SJCRH30 (cell line): ENCODE measurements around the gene RND3. TPM values are rescaled to one million over a fixed set of nuclear protein-coding genes. Genes with fewer than 3 reads are reported as not detected.

Source experiments
- DNase-seq, 2 experiments: peaks; one replicate each; pipeline ENCODE4 v3.0.0-alpha.2; 2015 to 2020
- H3K27ac ChIP-seq: fragments of 250-450 bp; sonication (Bioruptor Pico); 2 replicates; pipeline ENCODE4 v1.5.1; 2020; ENCODE audit warnings: mild to moderate bottlenecking, moderate library complexity
- H3K27me3 ChIP-seq: fragments of 250-450 bp; sonication (Bioruptor Pico); 2 replicates; pipeline ENCODE4 v1.5.1; 2020; ENCODE audit warnings: mild to moderate bottlenecking, moderate library complexity
- H3K36me3 ChIP-seq: fragments of 250-450 bp; sonication (Bioruptor Pico); 2 replicates; pipeline ENCODE4 v1.5.1; 2020; ENCODE audit warnings: mild to moderate bottlenecking, moderate library complexity
- H3K4me1 ChIP-seq: fragments of 250-450 bp; sonication (Bioruptor Pico); 2 replicates; pipeline ENCODE4 v1.5.1; 2020; ENCODE audit warnings: mild to moderate bottlenecking, moderate library complexity
- H3K4me3 ChIP-seq: fragments of 250-450 bp; sonication (Bioruptor Pico); 2 replicates; pipeline ENCODE4 v1.5.1; 2020; ENCODE audit warnings: mild to moderate bottlenecking, moderate library complexity
- H3K9me3 ChIP-seq: fragments of 250-450 bp; sonication (Bioruptor Pico); replicated peaks from 2 replicates; pipeline ENCODE4 v1.5.1; 2020; ENCODE audit warnings: mild to moderate bottlenecking, moderate library complexity
- total RNA-seq: library from RNA; depleted of rRNA; stranded (reverse); fragments of >200 nt; shearing (Covaris generic); gene quantifications from 2 replicates; pipeline ENCODE4 v1.2.3, GENCODE V29; 2014; rRNA removed

Gene RND3, protein sequence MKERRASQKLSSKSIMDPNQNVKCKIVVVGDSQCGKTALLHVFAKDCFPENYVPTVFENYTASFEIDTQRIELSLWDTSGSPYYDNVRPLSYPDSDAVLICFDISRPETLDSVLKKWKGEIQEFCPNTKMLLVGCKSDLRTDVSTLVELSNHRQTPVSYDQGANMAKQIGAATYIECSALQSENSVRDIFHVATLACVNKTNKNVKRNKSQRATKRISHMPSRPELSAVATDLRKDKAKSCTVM
- 31.7 and 43.4 TPM in 2 replicates for total RNA-seq

DNA sequence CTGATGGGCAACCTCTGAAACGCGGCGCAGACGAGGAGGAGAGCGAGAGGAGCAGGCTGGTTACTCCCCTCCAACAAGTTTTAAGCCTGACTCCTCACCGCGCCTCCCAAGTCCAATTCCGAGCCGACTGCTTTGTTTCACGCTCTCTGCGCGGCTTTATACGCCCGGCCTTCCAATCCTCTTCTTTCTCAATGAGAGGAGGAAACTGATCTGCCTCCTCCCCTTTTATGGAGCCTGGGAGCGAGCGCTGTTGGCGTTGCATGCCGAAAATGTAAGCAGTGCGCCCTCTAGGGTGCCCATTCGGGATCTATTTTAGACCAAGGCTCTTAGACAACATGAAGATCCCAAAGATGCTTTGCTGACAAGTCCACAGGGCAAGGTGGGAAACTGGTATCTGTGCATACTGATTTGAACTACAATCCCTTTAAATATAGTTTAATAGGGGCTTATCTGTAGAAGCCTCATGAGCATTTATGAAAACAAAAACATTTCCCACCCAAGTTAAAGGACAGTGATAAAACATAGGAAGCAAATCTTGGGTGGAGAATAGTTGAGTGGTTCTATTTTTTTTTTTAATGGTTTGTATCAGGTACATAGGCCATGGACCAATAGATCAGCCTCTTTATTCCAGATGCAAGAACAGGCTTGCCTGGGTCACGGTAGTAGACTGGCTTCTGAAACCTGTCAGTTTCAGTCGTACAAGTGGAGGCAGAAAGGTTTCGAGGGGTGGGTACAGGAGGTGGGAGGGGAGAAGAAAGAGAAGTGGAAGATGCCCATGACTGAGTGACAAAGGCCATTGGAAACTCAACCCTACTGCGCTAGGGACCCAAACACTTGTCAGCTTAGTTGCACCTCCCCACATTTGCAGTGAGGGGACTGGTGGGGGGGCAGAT lies at the start of gene RND3:
Gene RND3, minus strand, starts transcription at position 131 of the 893 bp plus-strand sequence. CDS start 250 bp downstream, outside the sequence.
- Histone ChIP-seq H3K27ac (peak within 1 kb of the TSS; percentile 78), H3K4me3 (peak within 1 kb of the TSS; percentile 73), H3K4me1 (0 out of 2 replicates have a peak, but pooled peaks cover 8% of the 10 kb centered on the region), H3K36me3 (peaks cover 11% of the 10 kb centered on the region; the same call in 1 of the 2 replicates), H3K27me3 (no peaks in the 10 kb centered on the region), H3K9me3 (no peaks in the 10 kb centered on the region)
- peak; percentile 96 to 98 for DNase-seq

DNA sequence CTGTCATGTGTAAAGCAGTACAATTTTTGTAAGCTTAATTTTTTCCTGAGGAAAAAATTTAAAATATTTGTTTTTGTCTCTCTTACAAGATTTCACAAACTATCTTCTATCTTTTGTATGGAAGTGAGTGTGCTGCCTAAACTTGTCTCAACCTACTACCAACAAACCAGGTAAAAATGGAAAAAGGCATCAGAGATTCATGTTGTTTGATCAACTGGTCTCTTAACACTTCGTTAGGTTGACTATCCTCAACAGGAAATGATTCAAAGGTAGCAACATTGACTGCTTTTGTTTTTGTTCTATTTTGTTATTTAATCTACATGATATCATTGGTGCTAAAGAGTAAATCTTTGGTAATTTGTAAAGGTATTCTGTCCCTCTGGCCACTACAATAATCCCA lies 47.7 kb upstream of the RND3 start:
- Histone ChIP-seq H3K27ac (no peak overlapping the region), H3K27me3 (no peaks in the 10 kb centered on the region), H3K4me3 (no peak overlapping the region), H3K4me1 (no peaks in the 10 kb centered on the region), H3K9me3 (no peaks in the 10 kb centered on the region; the same call in 1 of the 2 replicates), H3K36me3 (no peaks in the 10 kb centered on the region)
- DNase-seq = no peak

DNA sequence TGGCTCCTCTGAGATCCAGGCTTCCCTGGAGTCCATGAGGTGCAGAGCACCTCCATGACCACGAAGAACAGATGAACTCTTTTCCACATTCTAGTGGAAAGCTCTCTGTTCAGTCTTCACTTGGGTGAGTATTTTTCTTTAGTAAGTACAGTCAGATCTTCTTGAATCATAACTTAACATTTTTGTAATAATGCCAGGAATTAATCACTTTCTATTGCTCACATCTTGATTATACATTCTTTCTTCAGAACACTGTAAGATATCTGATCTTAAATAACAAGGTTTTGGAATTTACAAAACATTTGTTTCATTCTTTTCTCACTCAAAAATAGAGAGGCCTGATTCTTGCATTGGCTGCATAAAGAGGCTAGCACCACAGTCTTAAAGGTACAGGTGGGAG lies 45.4 kb upstream of the RND3 start:
- no peak for DNase-seq
- Histone ChIP-seq H3K4me1 (peaks cover 9% of the 10 kb centered on the region; the same call in 1 of the 2 replicates), H3K27ac (no peak overlapping the region), H3K27me3 (no peaks in the 10 kb centered on the region), H3K4me3 (no peak overlapping the region), H3K9me3 (no peaks in the 10 kb centered on the region; the same call in 1 of the 2 replicates), H3K36me3 (no peaks in the 10 kb centered on the region)

DNA sequence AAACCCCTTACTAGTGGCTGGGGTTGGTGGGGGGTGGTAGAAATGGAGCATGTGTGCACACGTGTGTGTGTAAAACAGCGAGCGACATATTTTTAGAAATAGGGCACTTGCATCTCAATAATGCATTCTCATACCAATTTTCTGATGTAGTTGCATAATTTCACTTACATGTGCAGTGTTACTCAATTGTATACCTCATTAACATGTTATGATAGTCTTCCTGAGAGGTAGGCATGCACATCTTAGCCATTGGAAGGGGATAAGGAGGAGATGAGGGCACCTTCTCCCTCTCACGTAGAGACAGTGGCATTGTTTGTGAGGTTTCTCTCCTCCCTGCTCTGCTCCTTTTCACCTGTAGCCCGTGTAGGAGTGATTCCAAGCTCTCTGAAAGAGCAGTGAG lies 44.6 kb upstream of the RND3 start:
- DNase-seq = no peak
- H3K27ac ChIP-seq = no peak overlapping the region
- H3K4me1 ChIP-seq = peaks cover 9% of the 10 kb centered on the region; the same call in 1 of the 2 replicates
- no peaks in the 10 kb centered on the region for H3K27me3 ChIP-seq
- H3K4me3 ChIP-seq = no peak overlapping the region
- H3K9me3 ChIP-seq = no peaks in the 10 kb centered on the region; the same call in 1 of the 2 replicates
- H3K36me3 ChIP-seq = no peaks in the 10 kb centered on the region

DNA sequence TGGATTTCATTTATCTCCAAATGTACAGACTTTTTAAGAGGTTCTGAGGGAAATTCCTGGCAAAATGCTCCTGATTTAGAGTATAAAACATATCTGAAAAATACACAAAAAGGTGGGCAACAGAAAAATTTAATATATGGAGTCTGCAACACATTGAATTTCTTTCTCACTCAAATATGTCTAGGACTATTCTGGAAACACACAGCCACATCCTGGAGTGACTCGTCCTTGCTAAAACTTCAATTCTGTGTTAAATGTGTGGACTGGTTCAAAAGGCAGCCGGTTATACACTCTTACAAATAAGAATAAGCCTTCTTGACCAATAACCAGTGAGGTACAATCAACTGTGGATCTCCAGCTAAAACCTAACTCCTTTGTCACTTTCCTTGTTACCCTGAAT lies 44.1 kb upstream of the RND3 start:
- Histone ChIP-seq H3K9me3 (no peaks in the 10 kb centered on the region), H3K27me3 (no peaks in the 10 kb centered on the region), H3K27ac (no peak overlapping the region), H3K4me1 (peaks cover 9% of the 10 kb centered on the region; the same call in 1 of the 2 replicates), H3K4me3 (no peak overlapping the region), H3K36me3 (no peaks in the 10 kb centered on the region)
- no peak for DNase-seq

DNA sequence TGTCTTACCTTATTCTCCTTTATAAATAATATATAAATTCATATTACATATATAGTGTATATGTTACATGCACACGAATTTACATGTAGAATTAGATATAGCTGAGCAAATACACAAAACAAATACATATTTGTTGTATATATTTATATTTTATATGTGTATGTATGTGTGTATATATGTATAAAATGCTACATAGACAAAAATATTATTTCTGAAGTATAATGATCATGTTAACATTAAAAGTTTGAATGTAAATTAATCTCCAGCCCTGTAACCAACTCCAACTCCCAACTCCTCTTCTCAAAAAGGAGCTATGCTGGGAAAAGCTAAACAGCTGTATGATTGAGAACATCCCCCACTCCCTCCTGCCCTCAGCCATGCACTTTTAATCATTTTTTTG lies 42.7 kb upstream of the RND3 start:
- Histone ChIP-seq H3K4me3 (no peak overlapping the region), H3K27ac (no peak overlapping the region), H3K36me3 (no peaks in the 10 kb centered on the region), H3K9me3 (no peaks in the 10 kb centered on the region), H3K27me3 (no peaks in the 10 kb centered on the region), H3K4me1 (peaks cover 9% of the 10 kb centered on the region; the same call in 1 of the 2 replicates)
- no peak for DNase-seq

DNA sequence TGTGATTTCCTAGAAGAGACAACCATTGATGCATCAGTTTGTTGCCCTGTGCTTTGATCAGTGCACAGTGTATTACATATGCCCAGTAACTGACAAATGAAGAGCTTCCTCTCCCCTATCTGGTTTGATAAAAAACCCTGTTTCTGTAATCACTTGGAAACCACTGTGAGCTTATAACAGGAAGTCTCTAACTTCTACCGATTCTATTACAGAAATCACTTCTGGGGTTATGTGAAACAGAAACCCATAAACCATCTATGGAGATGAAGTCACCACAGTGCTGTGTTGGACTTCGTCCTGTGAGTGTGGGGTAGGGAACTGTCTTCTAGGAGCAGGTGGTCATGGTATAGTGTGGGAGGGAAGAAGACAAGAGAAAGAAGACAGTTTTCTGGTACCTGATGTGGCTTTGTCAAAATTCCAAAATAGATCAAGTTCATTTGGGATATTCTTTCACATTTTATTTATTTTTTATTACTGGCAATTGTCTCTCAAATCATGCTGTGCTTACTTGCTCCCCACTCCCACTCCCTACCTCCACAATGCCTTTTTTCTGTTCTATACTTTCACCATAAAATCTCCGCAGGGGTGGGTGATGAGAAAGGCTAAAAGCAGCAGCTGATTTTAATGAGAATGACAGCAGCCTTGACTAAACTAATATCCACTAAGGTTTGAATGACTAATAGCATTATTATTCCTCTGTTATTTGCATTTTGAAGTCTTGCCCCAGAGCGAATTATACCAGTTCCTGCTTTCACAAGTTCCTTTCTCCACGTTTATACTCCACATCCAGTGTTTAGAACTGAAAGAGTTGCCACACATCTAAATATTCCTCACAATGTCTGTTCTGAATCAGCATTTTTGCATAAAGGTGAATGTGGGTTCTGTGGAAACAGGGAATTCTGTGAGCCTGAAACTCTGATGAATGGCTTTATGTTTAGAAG lies 41.7 kb upstream of the RND3 start:
- H3K9me3 ChIP-seq = no peaks in the 10 kb centered on the region
- peaks cover 9% of the 10 kb centered on the region; the same call in 1 of the 2 replicates for H3K4me1 ChIP-seq
- peak overlapping the region; percentile 7; the same call in 1 of the 2 replicates for H3K4me3 ChIP-seq
- H3K27ac ChIP-seq = no peak overlapping the region
- no peaks in the 10 kb centered on the region for H3K36me3 ChIP-seq
- H3K27me3 ChIP-seq = no peaks in the 10 kb centered on the region
- peak in 1 of 2 experiments; percentile 13 for DNase-seq

DNA sequence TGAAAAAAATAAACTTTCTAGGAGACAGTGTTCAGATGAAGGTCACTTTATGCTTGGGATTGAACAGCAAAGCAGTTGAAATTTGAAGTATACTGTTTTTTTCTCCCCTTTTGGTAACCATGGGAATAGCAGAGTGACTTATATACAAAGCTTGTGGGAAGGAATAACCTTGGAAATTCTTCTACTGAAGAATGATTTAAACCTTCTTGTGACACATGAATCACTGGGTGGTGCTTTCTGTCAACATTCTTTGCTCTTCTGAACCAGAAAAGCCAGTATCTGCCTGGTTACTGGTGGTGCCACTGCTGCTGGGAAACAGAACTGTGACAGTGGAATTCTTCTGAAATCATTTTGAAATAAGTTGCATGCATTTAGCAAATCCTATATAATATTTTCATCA lies 39.4 kb upstream of the RND3 start:
- no peak overlapping the region for H3K27ac ChIP-seq

DNA sequence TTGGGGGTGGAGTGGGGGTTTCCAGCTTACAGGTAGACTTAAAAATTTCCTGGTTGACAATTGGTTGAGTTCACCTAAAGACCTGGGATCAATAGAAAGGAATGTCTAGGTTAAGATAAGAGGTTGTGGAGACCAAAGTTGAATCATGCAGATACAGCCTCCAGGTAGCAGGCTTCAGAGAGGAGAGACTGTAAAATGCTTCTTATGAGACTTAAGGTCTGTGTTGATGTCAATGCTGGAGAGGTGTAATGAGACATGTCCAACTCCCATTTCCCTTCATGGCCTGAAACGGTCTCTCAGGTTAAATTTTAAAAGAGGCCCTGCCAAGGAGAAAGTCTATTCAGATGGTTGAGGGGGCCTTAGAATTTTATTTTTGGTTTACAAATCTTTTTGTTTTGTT lies 38.5 kb upstream of the RND3 start:
- Histone ChIP-seq H3K27me3 (no peaks in the 10 kb centered on the region), H3K4me1 (peaks cover 9% of the 10 kb centered on the region; the same call in 1 of the 2 replicates), H3K4me3 (no peak overlapping the region), H3K27ac (no peak overlapping the region), H3K9me3 (no peaks in the 10 kb centered on the region), H3K36me3 (no peaks in the 10 kb centered on the region)
- no peak for DNase-seq

More for the DNA sequence above, 39.4 kb upstream of the RND3 start:
- DNase-seq = no peak
- Histone ChIP-seq H3K9me3 (no peaks in the 10 kb centered on the region), H3K36me3 (no peaks in the 10 kb centered on the region), H3K27me3 (no peaks in the 10 kb centered on the region), H3K4me3 (no peak overlapping the region), H3K4me1 (peaks cover 9% of the 10 kb centered on the region; the same call in 1 of the 2 replicates)

DNA sequence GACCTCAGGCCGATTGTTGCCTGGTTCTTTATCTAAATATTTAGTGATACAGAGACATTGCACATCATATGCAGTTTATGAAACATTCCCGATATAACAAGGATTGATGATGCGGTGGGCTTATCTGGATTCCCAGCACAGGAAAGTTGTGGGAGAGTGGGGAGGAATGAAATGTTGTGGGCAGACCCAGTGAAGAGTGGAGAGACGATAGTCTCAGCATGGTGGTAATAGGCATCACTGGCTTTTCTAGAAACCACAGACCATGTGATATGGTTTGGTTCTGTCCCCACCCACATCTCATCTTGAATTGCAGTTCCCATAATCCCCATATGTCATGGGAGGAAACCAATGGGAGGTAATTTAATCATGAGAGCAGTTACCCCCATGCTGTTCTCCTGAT lies 34.8 kb upstream of the RND3 start:
- no peak for DNase-seq
- Histone ChIP-seq H3K4me1 (no peaks in the 10 kb centered on the region), H3K9me3 (no peaks in the 10 kb centered on the region), H3K27ac (no peak overlapping the region), H3K27me3 (no peaks in the 10 kb centered on the region), H3K36me3 (no peaks in the 10 kb centered on the region), H3K4me3 (no peak overlapping the region)

DNA sequence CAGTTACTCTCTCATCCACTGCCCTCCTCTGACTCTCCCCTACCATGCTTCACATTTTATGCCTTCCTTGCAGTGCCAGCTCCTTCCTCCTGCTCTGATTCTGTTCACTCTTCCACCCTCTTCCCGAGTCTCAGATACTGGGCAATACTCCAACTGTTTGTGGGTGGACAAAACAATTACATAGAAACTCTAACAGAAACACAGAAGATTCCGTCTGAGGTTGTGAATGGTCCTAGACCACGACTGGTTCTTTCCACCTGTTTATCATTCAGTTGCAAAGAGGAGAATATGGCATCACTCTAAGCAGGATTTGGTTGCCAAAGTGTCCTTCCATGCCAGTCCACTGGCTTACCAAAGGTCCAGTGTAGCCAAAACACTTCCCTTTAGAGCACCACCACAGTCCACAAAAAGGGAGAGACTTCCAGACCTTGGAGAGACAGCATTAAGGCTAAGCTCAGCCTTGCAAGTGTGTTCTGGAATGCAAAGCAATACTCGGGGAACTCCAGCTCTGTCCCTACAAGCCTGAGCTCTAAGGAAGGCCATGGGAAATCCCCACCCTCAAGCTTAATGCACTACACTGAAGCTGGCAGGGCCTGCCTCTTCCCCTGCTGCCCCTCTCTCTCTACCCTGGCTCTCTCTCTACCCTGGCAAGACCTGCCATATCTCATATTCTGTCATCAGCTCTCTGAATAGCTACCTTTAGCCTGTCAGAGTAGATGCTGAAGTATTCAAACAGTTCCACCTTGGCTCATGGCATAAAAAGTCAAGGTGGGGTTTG lies 33.6 kb upstream of the RND3 start:
- DNase-seq = no peak
- no peaks in the 10 kb centered on the region for H3K36me3 ChIP-seq
- no peaks in the 10 kb centered on the region for H3K9me3 ChIP-seq
- no peak overlapping the region for H3K27ac ChIP-seq
- no peaks in the 10 kb centered on the region for H3K4me1 ChIP-seq
- H3K4me3 ChIP-seq = no peak overlapping the region
- H3K27me3 ChIP-seq = no peaks in the 10 kb centered on the region

DNA sequence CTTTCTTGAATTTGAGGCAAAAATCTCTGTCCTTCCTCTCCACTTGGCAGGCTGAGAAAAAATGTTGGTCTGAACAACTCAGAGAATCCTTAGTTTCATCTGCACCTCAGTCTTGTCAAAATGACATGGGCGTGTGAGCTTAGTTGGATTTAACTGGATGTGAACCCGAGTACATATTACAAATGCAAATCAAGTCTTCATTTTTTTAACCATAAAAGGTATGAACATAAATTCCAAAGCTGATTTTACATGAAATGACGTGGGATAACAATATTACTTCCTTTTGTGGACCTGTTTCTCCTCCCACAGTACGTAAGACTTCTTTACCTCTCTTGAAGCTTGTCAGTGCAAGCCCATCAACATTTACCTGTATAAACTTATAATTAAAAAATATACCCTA lies 32.6 kb upstream of the RND3 start:
- Histone ChIP-seq H3K36me3 (no peaks in the 10 kb centered on the region), H3K4me3 (no peak overlapping the region), H3K9me3 (0 out of 2 replicates have a peak, but pooled peaks cover 2% of the 10 kb centered on the region), H3K27ac (no peak overlapping the region), H3K27me3 (no peaks in the 10 kb centered on the region), H3K4me1 (no peaks in the 10 kb centered on the region)
- DNase-seq = no peak

DNA sequence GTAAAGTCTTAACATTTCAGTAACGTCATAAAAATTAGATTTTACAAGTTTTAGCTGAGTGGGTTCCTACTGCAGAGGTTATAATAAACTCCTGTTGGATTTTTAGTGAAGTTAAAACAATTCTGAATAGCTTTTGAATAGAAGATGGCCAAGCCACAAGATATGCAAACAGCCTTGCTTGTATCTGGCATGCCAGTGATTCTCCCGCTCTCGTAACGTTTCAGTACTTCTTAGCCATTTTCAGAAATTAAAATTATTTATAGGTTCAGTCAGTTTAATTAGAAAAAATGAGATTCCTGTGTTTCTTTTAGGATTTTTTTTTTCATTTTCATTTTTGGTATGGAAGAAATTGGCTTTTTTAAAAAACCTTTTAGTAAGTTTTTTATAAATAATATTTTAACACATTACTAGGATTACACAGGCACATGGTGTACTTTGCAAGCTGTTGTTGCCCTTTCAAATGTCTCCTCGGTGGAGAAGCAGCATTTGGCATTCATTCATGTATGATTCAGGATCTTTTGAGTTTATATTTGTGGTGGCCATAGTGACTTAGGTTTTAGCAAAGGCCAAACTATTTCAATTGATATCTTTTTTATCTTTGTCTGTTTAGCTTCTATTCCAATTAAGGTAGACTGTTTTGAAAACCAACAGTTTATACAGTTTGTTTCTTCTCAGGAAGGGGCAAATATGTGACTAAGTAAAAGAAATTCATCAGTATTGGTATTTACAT lies 30.6 kb upstream of the RND3 start:
- H3K4me3 ChIP-seq = no peak overlapping the region
- H3K27ac ChIP-seq = no peak overlapping the region
- H3K36me3 ChIP-seq = no peaks in the 10 kb centered on the region
- no peaks in the 10 kb centered on the region for H3K4me1 ChIP-seq
- DNase-seq = no peak
- H3K27me3 ChIP-seq = no peaks in the 10 kb centered on the region
- H3K9me3 ChIP-seq = 0 out of 2 replicates have a peak, but pooled peaks cover 2% of the 10 kb centered on the region
